ENCODE results near the gene HCN3. TPM values are rescaled to one million over a fixed set of nuclear protein-coding genes. Genes with fewer than 3 reads are reported as not detected.

HCN3 gene
- total and polyA plus RNA-seq, 2 of the 13 experiments (the other 11 are each of a cell fraction or from before 2014, with no cell fraction given), result 2.4 to 10.2 TPM

DNA sequence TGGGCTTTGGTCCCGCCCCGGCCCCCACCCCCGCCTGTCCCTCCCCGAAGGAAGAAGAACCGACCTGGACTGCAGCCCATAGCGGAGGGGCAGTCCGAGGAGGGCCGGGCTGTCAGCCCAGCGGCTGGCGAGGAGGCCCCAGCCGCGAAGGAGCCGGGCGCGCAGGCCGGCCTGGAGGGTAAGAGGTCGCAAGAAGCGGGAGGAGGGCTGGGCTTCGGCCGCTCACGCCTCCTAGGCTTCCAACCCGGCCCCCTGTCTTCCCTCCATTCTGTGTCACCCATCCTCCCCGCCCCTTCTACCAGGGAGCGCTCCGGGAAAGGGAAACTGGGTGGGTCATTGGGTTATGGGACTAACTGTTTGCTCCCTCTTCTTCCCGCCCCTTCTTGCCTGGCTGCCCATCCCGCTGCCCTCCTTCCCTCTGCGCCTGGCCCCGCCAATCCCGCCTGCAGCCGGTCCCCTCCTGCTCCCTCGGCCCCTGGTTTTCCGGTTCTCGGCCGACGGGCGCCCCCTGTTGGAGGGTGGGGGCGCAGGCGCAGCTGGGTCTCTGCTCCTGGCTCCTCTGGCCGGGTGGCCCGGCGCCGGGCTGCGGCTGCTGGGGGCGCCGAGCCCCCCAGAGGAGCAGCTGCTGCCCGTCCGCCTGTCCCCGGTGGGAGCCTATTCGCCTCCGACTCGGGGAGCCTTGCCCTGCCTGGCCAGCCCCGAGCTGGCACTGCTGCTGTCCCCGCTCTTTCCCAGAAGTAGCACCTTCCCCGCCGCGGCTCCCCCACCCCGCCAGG lies 45.9 kb downstream of the HCN3 start (continued):
- TF ChIP-seq ZC3H13 (CRISPR knock-in tag; IDR thresholded peaks at IDR 0.05) (peak; percentile 80), U2AF2 (IDR thresholded peaks at IDR 0.05; ENCODE audit: low read depth, low read length) (no peak), ZBTB42 (CRISPR knock-in tag; IDR thresholded peaks at IDR 0.05) (no peak), SNAI1 (CRISPR knock-in tag; IDR thresholded peaks at IDR 0.05; ENCODE audit: borderline replicate concordance) (no peak), ZNF768 (CRISPR knock-in tag; IDR thresholded peaks at IDR 0.05) (peak; percentile 49; the same call in 1 of the 2 replicates), CREM (IDR thresholded peaks at IDR 0.05) (no peak), CREM (CRISPR knock-in tag; IDR thresholded peaks at IDR 0.05) (no peak), KLF11 (CRISPR knock-in tag; IDR thresholded peaks at IDR 0.05) (no peak), ZNF235 (CRISPR knock-in tag; IDR thresholded peaks at IDR 0.05; ENCODE audit: borderline replicate concordance) (no peak), HNF4A (CRISPR knock-in tag; IDR thresholded peaks at IDR 0.05) (no peak), ZSCAN20 (CRISPR knock-in tag; IDR thresholded peaks at IDR 0.05; ENCODE audit: borderline replicate concordance) (0 out of 2 replicates have a peak, but pooled peaks have one; percentile 24), ZNF296 (CRISPR knock-in tag; conservative IDR thresholded peaks at IDR 0.05) (no peak), NFIB (CRISPR knock-in tag; IDR thresholded peaks at IDR 0.05; ENCODE audit: borderline replicate concordance) (no peak)
- TF ChIP-seq, protein P1, sequence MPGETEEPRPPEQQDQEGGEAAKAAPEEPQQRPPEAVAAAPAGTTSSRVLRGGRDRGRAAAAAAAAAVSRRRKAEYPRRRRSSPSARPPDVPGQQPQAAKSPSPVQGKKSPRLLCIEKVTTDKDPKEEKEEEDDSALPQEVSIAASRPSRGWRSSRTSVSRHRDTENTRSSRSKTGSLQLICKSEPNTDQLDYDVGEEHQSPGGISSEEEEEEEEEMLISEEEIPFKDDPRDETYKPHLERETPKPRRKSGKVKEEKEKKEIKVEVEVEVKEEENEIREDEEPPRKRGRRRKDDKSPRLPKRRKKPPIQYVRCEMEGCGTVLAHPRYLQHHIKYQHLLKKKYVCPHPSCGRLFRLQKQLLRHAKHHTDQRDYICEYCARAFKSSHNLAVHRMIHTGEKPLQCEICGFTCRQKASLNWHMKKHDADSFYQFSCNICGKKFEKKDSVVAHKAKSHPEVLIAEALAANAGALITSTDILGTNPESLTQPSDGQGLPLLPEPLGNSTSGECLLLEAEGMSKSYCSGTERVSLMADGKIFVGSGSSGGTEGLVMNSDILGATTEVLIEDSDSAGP (CRISPR knock-in tag; IDR thresholded peaks at IDR 0.05; ENCODE audit: borderline replicate concordance), result no peak; the same call in 1 of the 2 replicates
- TF ChIP-seq, protein P2, sequence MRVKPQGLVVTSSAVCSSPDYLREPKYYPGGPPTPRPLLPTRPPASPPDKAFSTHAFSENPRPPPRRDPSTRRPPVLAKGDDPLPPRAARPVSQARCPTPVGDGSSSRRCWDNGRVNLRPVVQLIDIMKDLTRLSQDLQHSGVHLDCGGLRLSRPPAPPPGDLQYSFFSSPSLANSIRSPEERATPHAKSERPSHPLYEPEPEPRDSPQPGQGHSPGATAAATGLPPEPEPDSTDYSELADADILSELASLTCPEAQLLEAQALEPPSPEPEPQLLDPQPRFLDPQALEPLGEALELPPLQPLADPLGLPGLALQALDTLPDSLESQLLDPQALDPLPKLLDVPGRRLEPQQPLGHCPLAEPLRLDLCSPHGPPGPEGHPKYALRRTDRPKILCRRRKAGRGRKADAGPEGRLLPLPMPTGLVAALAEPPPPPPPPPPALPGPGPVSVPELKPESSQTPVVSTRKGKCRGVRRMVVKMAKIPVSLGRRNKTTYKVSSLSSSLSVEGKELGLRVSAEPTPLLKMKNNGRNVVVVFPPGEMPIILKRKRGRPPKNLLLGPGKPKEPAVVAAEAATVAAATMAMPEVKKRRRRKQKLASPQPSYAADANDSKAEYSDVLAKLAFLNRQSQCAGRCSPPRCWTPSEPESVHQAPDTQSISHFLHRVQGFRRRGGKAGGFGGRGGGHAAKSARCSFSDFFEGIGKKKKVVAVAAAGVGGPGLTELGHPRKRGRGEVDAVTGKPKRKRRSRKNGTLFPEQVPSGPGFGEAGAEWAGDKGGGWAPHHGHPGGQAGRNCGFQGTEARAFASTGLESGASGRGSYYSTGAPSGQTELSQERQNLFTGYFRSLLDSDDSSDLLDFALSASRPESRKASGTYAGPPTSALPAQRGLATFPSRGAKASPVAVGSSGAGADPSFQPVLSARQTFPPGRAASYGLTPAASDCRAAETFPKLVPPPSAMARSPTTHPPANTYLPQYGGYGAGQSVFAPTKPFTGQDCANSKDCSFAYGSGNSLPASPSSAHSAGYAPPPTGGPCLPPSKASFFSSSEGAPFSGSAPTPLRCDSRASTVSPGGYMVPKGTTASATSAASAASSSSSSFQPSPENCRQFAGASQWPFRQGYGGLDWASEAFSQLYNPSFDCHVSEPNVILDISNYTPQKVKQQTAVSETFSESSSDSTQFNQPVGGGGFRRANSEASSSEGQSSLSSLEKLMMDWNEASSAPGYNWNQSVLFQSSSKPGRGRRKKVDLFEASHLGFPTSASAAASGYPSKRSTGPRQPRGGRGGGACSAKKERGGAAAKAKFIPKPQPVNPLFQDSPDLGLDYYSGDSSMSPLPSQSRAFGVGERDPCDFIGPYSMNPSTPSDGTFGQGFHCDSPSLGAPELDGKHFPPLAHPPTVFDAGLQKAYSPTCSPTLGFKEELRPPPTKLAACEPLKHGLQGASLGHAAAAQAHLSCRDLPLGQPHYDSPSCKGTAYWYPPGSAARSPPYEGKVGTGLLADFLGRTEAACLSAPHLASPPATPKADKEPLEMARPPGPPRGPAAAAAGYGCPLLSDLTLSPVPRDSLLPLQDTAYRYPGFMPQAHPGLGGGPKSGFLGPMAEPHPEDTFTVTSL (CRISPR knock-in tag; IDR thresholded peaks at IDR 0.05; ENCODE audit: borderline replicate concordance), result no peak
- TF ChIP-seq, protein P3, sequence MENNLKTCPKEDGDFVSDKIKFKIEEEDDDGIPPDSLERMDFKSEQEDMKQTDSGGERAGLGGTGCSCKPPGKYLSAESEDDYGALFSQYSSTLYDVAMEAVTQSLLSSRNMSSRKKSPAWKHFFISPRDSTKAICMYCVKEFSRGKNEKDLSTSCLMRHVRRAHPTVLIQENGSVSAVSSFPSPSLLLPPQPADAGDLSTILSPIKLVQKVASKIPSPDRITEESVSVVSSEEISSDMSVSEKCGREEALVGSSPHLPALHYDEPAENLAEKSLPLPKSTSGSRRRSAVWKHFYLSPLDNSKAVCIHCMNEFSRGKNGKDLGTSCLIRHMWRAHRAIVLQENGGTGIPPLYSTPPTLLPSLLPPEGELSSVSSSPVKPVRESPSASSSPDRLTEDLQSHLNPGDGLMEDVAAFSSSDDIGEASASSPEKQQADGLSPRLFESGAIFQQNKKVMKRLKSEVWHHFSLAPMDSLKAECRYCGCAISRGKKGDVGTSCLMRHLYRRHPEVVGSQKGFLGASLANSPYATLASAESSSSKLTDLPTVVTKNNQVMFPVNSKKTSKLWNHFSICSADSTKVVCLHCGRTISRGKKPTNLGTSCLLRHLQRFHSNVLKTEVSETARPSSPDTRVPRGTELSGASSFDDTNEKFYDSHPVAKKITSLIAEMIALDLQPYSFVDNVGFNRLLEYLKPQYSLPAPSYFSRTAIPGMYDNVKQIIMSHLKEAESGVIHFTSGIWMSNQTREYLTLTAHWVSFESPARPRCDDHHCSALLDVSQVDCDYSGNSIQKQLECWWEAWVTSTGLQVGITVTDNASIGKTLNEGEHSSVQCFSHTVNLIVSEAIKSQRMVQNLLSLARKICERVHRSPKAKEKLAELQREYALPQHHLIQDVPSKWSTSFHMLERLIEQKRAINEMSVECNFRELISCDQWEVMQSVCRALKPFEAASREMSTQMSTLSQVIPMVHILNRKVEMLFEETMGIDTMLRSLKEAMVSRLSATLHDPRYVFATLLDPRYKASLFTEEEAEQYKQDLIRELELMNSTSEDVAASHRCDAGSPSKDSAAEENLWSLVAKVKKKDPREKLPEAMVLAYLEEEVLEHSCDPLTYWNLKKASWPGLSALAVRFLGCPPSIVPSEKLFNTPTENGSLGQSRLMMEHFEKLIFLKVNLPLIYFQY (CRISPR knock-in tag; IDR thresholded peaks at IDR 0.05; ENCODE audit: borderline replicate concordance), result peak; percentile 69; the same call in 1 of the 2 replicates
- TF ChIP-seq, protein P4, sequence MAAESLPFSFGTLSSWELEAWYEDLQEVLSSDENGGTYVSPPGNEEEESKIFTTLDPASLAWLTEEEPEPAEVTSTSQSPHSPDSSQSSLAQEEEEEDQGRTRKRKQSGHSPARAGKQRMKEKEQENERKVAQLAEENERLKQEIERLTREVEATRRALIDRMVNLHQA (CRISPR knock-in tag; IDR thresholded peaks at IDR 0.05), result no peak
